ENCODE results near the gene RNF112. TPM values are rescaled to one million over a fixed set of nuclear protein-coding genes. Genes with fewer than 3 reads are reported as not detected.

Gene RNF112
- polyA plus RNA-seq, 3 donors = 0.57 TPM; not detected in 2

- no peak for DNase-seq
- H3K4me1 Mint-ChIP-seq = peaks cover 71% of the 10 kb centered on the region
- Histone ChIP-seq H3K4me1 (ENCODE audit: control insufficient read depth in 1 of 2, insufficient read depth in 2 of 2, low read length in 2 of 2) (peaks cover 64 to 69% of the 10 kb centered on the region in 2 donors), H3K9ac (ENCODE audit: insufficient read depth, low read length, poor library complexity, severe bottlenecking) (no peak overlapping the region), H3K9me3 (replicated peaks in 1 of 2; ENCODE audit: control insufficient read depth in 1 of 2, insufficient read depth in 1 of 2, low read length in 2 of 2) (no peaks in the 10 kb centered on the region), H3K27ac (ENCODE audit: low read depth in 1 of 2, low read length in 2 of 2) (no peak overlapping the region), H2AFZ (ENCODE audit: insufficient read depth, low read depth, low read length, poor library complexity, severe bottlenecking) (no peak overlapping the region), H4K20me1 (ENCODE audit: insufficient read depth, low read length) (no peaks in the 10 kb centered on the region), H3K4me2 (replicated peaks; ENCODE audit: extremely low read depth, low read length, poor library complexity, severe bottlenecking) (peak overlapping the region; percentile 42), H3K4me3 (replicated peaks in 1 of 3; ENCODE audit: low read depth in 2 of 3, low read length in 3 of 3) (peak overlapping the region in 1 of 3 experiments; percentile 53), H3K36me3 (replicated peaks in 1 of 2; ENCODE audit: control insufficient read depth in 1 of 2, insufficient read depth in 2 of 2, low read length in 2 of 2) (no peaks in the 10 kb centered on the region), H3K27me3 (ENCODE audit: control insufficient read depth in 2 of 2, insufficient read depth in 2 of 2, low read length in 2 of 2) (peaks cover 0 to 2% of the 10 kb centered on the region in 2 donors), H3K79me2 (ENCODE audit: insufficient read depth, low read length) (peaks cover 3% of the 10 kb centered on the region)
- H3K27ac Mint-ChIP-seq = peak overlapping the region in 5 of 7 donors; percentile 83 to 99 (median 97)
- H3K27me3 Mint-ChIP-seq (ENCODE audit: low read depth in 3 of 3) = peaks cover 6 to 19% (median 14%) of the 10 kb centered on the region in 3 donors
- peak overlapping the region; percentile 39 to 79 for H3K4me3 Mint-ChIP-seq
- 55% methylated on average over 8 of the region's 12 CpGs for WGBS (ENCODE audit: insufficient coverage)
- TF ChIP-seq CTCF (IDR thresholded peaks at IDR 0.05) = no peak
- intact Hi-C loops (cut with micrococcal nuclease) = no loop called here
- H3K36me3 Mint-ChIP-seq = peaks cover 9 to 22% of the 10 kb centered on the region in 2 donors
- H3K9me3 Mint-ChIP-seq = peaks cover 0 to 5% (median 0%) of the 10 kb centered on the region in 7 donors
Measured at GRCh38 chr17:19372439-19372838, 38.6 kb upstream of the RNF112 start.

DNA sequence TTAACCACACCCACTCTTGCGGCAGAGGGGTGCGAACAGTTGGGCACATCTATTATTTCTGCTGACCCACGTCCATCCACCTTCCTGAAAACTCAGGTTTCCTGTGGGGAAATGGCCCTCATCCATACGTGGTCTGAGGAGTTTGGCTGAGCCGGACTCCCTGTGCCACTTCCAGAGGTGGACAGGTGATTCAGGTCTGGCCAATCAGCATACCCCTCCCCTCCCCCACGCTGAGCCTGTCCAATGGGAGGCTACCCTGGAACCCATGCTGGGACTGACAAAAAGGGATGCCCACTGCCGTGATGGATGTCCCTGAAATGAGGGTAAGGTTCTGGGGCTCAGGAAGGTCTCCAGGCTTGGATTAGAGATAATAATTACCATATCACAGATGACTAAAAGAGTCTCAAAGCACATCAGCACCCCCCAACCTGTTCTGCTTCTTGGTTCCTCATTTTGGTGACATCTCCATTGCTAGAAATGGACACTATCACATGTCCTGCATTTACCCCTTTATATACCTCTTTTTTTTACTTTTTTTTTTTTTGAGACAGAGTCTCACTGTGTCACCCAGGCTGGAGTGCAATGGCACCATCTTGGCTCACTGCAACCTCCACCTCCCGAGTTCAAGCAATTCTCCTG, 38.0 kb upstream of the RNF112 start:
- Mint-ChIP-seq H3K27ac (peak overlapping the region in 6 of 7 donors; percentile 33 to 72 (median 64)), H3K27me3 (ENCODE audit: low read depth in 3 of 3) (peaks cover 7 to 19% (median 10%) of the 10 kb centered on the region in 3 donors), H3K4me1 (peaks cover 67% of the 10 kb centered on the region), H3K36me3 (peaks cover 9 to 22% of the 10 kb centered on the region in 2 donors), H3K4me3 (no peak overlapping the region), H3K9me3 (peaks cover 0 to 5% (median 0%) of the 10 kb centered on the region in 7 donors)
- no peak overlapping the region for H3K27ac ChIP-seq (ENCODE audit: low read depth in 1 of 2, low read length in 2 of 2)
- peak; percentile 71 to 79 (median 79) for DNase-seq
- no peaks in the 10 kb centered on the region for H3K36me3 ChIP-seq (replicated peaks in 1 of 2; ENCODE audit: control insufficient read depth in 1 of 2, insufficient read depth in 2 of 2, low read length in 2 of 2)
- no peaks in the 10 kb centered on the region for H4K20me1 ChIP-seq (ENCODE audit: insufficient read depth, low read length)
- intact Hi-C loops (cut with micrococcal nuclease) = no loop called here
- 81% methylated on average over 3 of the region's 8 CpGs for WGBS (ENCODE audit: insufficient coverage)
- H3K79me2 ChIP-seq (ENCODE audit: insufficient read depth, low read length) = peaks cover 3% of the 10 kb centered on the region
- peaks cover 64 to 66% of the 10 kb centered on the region in 2 donors for H3K4me1 ChIP-seq (ENCODE audit: control insufficient read depth in 1 of 2, insufficient read depth in 2 of 2, low read length in 2 of 2)
- H3K4me2 ChIP-seq (replicated peaks; ENCODE audit: extremely low read depth, low read length, poor library complexity, severe bottlenecking) = no peak overlapping the region
- H3K4me3 ChIP-seq (replicated peaks in 1 of 3; ENCODE audit: low read depth in 2 of 3, low read length in 3 of 3) = peak overlapping the region in 1 of 3 experiments; percentile 53
- no peaks in the 10 kb centered on the region for H3K9me3 ChIP-seq (replicated peaks in 1 of 2; ENCODE audit: control insufficient read depth in 1 of 2, insufficient read depth in 1 of 2, low read length in 2 of 2)
- no peak overlapping the region for H2AFZ ChIP-seq (ENCODE audit: insufficient read depth, low read depth, low read length, poor library complexity, severe bottlenecking)
- no peak for TF ChIP-seq CTCF (IDR thresholded peaks at IDR 0.05)
- no peak overlapping the region for H3K9ac ChIP-seq (ENCODE audit: insufficient read depth, low read length, poor library complexity, severe bottlenecking)
- no peaks in the 10 kb centered on the region for H3K27me3 ChIP-seq (ENCODE audit: control insufficient read depth in 2 of 2, insufficient read depth in 2 of 2, low read length in 2 of 2)
